MV-4-11 (cell line): ENCODE results near the gene SLC37A4.
"Not testable (repeated sequence)": the region's sequence is repeated elsewhere in the genome, so short reads cannot be mapped to it uniquely, and the experiment has no call there.

Experiments
- DNase-seq: peaks from one replicate; lab custom pipeline; 2025; lab: John Stamatoyannopoulos, UW

SLC37A4 gene

GRCh38 chr11:119017377-119017776, 13.3 kb downstream of the SLC37A4 start:
- DNase-seq: not testable (repeated sequence)

DNA sequence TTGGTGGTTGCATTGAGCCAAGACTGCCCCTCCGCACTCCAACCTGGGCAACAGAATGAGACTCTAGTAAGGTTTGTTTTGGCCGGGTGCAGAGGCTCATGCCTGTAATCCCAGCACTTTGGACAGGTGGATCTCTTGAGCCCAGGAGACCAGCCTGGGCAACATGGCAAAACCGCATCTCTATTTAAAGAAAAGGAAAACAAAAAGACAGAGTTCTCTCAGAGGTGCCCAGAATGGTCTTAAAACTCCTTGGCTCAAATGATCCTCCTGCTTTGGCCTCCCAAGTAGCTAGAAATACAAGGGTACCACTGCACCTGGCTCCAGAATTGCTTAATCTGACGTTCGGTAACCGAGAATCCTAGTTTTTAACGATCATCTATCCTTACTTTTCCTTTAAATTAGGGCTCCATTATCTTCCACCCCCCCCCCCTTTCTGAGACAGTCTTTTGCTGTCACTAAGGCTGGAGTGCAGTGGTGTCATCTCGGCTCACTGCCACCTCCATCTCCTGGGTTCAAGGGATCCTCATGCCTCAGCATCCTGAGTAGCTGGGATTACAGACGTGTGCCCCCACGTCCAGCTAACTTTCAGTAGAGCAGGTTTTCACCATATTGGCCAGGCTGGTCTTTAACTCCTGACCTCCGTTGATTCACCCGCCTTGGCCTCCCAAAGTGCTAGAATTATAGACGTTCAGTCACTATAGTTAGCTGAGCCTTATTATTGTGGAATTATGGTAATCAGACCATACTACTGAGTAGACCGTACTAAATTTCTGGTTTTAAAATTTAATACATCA, 14.3 kb downstream of the SLC37A4 start:
- DNase-seq: no peak

DNA sequence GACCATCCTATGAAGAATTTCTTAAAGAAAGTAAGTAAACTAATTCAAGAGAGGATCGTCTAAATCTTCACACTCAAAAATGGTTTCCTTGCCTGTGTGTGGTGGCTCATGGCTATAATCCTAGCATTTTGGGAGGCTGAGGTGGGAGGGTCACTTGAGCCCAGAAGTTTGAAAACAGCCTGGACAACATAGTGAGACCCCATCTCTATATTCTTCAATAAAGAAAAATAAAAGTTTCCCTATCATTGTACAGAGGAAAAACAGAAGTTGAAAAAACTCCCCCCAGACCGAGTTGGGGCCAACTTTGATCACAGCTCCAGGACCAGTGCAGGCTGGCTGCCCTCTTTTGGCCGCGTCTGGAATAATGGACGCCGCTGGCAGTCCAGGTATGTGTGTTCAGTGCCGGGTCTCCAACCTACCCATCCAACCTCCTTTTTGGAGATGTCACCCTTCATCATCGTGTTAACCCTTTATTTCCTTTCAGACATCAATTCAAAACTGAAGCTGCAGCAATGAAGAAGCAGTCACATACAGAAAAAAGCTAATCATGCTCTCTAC, 15.5 kb downstream of the SLC37A4 start:
- DNase-seq: no peak

DNA sequence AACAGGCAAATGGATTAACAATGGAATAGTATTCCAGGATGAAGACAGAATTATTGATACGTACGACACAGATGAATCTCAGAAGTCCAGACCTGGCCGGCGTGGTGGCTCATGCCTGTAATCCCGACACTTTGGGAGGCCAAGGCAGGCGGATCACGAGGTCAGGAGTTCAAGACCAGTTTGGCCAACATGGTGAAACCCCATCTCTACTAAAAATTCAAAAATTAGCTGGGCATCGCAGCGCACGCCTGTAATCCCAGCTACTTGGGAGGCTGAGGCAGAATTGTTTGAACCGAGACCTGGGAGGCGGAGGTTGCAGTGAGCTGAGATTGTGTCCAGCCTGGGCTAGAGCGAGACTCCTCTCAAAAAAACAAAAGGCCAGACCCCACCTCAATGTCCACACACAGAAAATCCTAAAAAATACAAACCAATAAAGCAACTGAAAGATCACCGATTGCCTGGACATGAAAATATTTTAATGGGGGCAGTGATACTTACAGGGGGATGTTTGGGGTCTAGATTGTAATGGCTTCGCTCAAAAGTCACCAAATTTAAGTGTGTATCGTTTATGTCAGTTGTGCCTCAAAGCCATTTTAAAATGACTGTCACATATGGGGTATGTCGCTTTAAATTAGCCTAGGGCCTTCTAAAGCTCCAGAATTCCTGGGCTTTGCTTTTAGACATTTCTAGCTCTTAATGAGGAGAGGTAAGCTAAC, 16.3 kb downstream of the SLC37A4 start:
- DNase-seq: no peak

- no peak for DNase-seq
Measured at GRCh38 chr11:119012629-119013170, 18.0 kb downstream of the SLC37A4 start.

GRCh38 chr11:119011476-119012053, 19.1 kb downstream of the SLC37A4 start:
- no peak for DNase-seq

GRCh38 chr11:119006656-119007055, 24.0 kb downstream of the SLC37A4 start:
- no peak for DNase-seq

- no peak for DNase-seq
Measured at GRCh38 chr11:119000906-119001305, 29.8 kb downstream of the SLC37A4 start.

DNA sequence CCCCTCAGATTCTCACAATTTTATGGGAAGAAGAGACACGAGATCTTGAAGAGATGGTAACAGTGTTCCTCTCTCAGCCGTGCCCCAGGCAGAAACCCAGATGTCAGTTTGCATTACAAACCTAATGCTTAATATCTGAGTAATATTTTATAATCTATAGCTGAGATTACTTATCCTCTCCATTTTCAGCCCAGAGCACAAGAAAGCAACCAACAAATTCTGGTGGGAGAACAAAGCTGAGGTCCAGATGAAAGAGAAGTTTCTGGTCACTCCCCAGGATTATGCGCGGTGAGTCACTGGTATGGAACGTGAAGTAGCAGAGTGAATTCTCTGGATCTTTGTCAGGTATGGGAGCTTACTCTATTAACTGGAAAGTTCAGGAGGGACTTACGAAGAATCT, 31.9 kb downstream of the SLC37A4 start:
- no peak for DNase-seq

DNA sequence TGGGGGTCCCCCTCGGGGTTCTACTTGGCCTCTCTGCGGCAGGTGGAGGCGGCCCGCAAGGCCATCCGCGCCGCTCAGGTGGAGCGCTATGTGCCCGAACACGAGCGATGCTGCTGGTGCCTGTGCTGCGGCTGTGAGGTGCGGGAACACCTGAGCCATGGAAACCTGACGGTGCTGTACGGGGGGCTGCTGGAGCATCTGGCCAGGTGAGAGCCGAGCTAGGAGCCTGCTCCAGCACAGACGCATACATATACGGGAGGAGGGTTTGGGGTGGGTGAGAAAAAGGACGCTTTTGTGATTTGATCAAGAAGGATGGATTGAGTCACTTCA, 32.3 kb downstream of the SLC37A4 start:
- no peak for DNase-seq

- DNase-seq: peak; percentile 90
Measured at GRCh38 chr11:118997627-118998387, 32.9 kb downstream of the SLC37A4 start, which contains the start of gene CENATAC. Gene CENATAC (plus strand): TSS chr11:118998138. CDS start chr11:118998198, 60 bp downstream.

GRCh38 chr11:118996926-118997626, 33.6 kb downstream of the SLC37A4 start:
- peak; percentile 64 for DNase-seq

- DNase-seq: not testable (repeated sequence)
Measured at GRCh38 chr11:118991486-118992038, 39.1 kb downstream of the SLC37A4 start.

GRCh38 chr11:118988280-118988679, 42.4 kb downstream of the SLC37A4 start:
- no peak for DNase-seq

GRCh38 chr11:118984825-118985224, 45.9 kb downstream of the SLC37A4 start:
- no peak for DNase-seq

- not testable (repeated sequence) for DNase-seq
Measured at GRCh38 chr11:118984337-118984736, 46.3 kb downstream of the SLC37A4 start.

DNA sequence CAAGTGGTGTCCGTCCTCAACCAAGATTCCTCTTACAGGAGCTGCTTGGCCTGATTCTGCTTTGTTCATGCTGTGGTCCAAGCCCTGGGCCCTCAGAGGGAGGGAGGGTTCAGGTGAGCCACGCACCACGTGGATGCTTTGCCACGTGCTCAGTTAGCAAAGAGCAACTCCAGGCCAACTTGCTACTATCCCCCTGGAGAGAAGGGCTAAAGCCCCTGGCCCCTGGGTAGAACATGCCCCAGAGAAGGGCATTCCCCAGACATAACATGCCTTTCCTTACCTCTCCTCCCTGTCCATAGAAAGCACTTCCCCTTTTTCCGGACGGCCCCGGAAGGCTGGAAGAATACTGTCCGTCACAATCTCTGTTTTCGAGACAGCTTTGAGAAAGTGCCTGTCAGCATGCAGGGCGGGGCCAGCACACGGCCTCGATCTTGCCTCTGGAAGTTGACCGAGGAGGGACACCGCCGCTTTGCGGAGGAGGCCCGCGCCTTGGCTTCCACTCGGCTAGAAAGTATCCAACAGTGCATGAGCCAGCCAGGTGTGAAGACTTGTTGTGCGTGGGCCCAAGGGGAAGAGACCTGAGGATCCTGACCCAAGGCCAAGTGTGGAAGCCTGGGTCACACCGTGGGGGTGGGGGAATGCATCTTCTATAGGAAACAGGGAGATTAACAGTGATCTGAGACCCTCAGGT, 50.3 kb downstream of the SLC37A4 start:
- peak; percentile 28 for DNase-seq

- DNase-seq: no peak
Measured at GRCh38 chr11:118979434-118979833, 51.2 kb downstream of the SLC37A4 start.

DNA sequence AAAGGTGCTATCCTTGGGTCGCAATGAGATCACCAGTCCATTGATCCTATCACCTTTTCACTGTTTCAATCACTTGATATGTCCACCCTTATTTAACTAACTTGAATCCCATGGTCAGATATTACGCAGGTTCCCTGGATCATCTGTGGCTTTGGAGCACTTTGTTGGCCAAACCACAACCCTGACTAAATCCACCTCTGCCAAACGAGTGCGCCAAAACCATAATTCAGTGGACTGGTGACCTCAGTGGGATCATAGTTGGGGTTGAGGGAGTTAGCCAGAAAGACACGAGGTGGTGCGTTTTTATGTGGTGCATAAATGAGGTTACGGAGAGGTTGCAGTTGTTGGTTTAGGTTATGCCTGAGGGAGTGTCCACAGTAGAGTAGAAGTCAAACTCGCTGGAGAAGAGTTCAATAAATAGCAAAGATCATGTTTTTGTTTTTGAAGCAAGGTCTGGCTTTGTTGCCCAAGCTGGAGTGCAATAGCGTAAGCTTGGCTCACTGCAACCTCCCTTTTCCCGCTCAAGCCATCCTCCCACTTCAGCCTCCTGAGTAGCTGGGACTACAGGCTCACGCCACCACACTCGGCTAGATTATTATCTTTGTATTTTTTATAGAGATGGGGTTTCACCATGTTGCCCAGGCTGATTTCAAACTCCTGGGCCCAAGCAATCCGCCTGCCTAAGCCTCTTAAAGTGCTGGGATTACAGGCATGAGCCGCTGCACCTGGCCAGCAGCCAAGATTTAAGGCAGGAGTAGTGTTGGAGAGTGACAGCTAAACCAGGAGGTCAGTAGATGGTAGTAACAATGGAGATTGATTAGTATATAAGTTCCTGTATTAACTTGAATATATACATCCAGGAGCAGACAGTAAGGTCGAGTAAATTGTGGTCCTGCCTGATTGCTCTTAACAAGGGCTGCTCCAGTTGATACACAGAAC, 54.6 kb downstream of the SLC37A4 start:
- peak; percentile 20 for DNase-seq
